ENCODE results near the gene CACUL1.
"Not testable (repeated sequence)": the region's sequence is repeated elsewhere in the genome, so short reads cannot be mapped to it uniquely, and the experiment has no call there.

CACUL1 gene

GRCh38 chr10:118783776-118784545, 29.2 kb upstream of the CACUL1 start:
- Histone ChIP-seq H3K27me3 (ENCODE audit: control insufficient read depth, insufficient read depth, low read length) (no peaks in the 10 kb centered on the region), H3K9me3 (ENCODE audit: control insufficient read depth, insufficient read depth, low read length) (no peaks in the 10 kb centered on the region), H3K4me1 (ENCODE audit: control insufficient read depth, insufficient read depth, low read length) (no peaks in the 10 kb centered on the region), H3K4me3 (ENCODE audit: low read depth, low read length) (no peak overlapping the region), H3K36me3 (ENCODE audit: control insufficient read depth, insufficient read depth, low read length) (no peaks in the 10 kb centered on the region), H3K9ac (ENCODE audit: low read depth, low read length) (no peak overlapping the region)

GRCh38 chr10:118782916-118783465, 28.2 kb upstream of the CACUL1 start:
- not testable (repeated sequence) for H3K9me3 ChIP-seq (ENCODE audit: control insufficient read depth, insufficient read depth, low read length)

GRCh38 chr10:118781541-118781940, 26.8 kb upstream of the CACUL1 start:
- no peak overlapping the region for H3K4me3 ChIP-seq (ENCODE audit: low read depth, low read length)
- H3K9me3 ChIP-seq (ENCODE audit: control insufficient read depth, insufficient read depth, low read length): no peaks in the 10 kb centered on the region
- H3K27me3 ChIP-seq (ENCODE audit: control insufficient read depth, insufficient read depth, low read length): no peaks in the 10 kb centered on the region
- no peak overlapping the region for H3K9ac ChIP-seq (ENCODE audit: low read depth, low read length)
- H3K36me3 ChIP-seq (ENCODE audit: control insufficient read depth, insufficient read depth, low read length): no peaks in the 10 kb centered on the region
- H3K4me1 ChIP-seq (ENCODE audit: control insufficient read depth, insufficient read depth, low read length): no peaks in the 10 kb centered on the region

More at GRCh38 chr10:118782916-118783465, 28.2 kb upstream of the CACUL1 start:
- H3K36me3 ChIP-seq (ENCODE audit: control insufficient read depth, insufficient read depth, low read length); H3K27me3 ChIP-seq (ENCODE audit: control insufficient read depth, insufficient read depth, low read length); H3K9ac ChIP-seq (ENCODE audit: low read depth, low read length); H3K4me1 ChIP-seq (ENCODE audit: control insufficient read depth, insufficient read depth, low read length); H3K4me3 ChIP-seq (ENCODE audit: low read depth, low read length): not testable (repeated sequence)

GRCh38 chr10:118778727-118779126, 24.0 kb upstream of the CACUL1 start:
- no peaks in the 10 kb centered on the region for H3K9me3 ChIP-seq (ENCODE audit: control insufficient read depth, insufficient read depth, low read length)
- no peaks in the 10 kb centered on the region for H3K4me1 ChIP-seq (ENCODE audit: control insufficient read depth, insufficient read depth, low read length)
- H3K36me3 ChIP-seq (ENCODE audit: control insufficient read depth, insufficient read depth, low read length): no peaks in the 10 kb centered on the region
- no peaks in the 10 kb centered on the region for H3K27me3 ChIP-seq (ENCODE audit: control insufficient read depth, insufficient read depth, low read length)
- no peak overlapping the region for H3K4me3 ChIP-seq (ENCODE audit: low read depth, low read length)
- H3K9ac ChIP-seq (ENCODE audit: low read depth, low read length): no peak overlapping the region

GRCh38 chr10:118776960-118777359, 22.2 kb upstream of the CACUL1 start:
- Histone ChIP-seq H3K27me3 (ENCODE audit: control insufficient read depth, insufficient read depth, low read length) (no peaks in the 10 kb centered on the region), H3K9ac (ENCODE audit: low read depth, low read length) (no peak overlapping the region), H3K4me1 (ENCODE audit: control insufficient read depth, insufficient read depth, low read length) (no peaks in the 10 kb centered on the region), H3K9me3 (ENCODE audit: control insufficient read depth, insufficient read depth, low read length) (no peaks in the 10 kb centered on the region), H3K4me3 (ENCODE audit: low read depth, low read length) (no peak overlapping the region), H3K36me3 (ENCODE audit: control insufficient read depth, insufficient read depth, low read length) (no peaks in the 10 kb centered on the region)

- Histone ChIP-seq H3K4me3 (ENCODE audit: low read depth, low read length) (no peak overlapping the region), H3K9me3 (ENCODE audit: control insufficient read depth, insufficient read depth, low read length) (no peaks in the 10 kb centered on the region), H3K4me1 (ENCODE audit: control insufficient read depth, insufficient read depth, low read length) (no peaks in the 10 kb centered on the region), H3K36me3 (ENCODE audit: control insufficient read depth, insufficient read depth, low read length) (no peaks in the 10 kb centered on the region), H3K9ac (ENCODE audit: low read depth, low read length) (no peak overlapping the region), H3K27me3 (ENCODE audit: control insufficient read depth, insufficient read depth, low read length) (no peaks in the 10 kb centered on the region)
Observed at GRCh38 chr10:118776033-118776432, 21.3 kb upstream of the CACUL1 start.

GRCh38 chr10:118775478-118775877, 20.7 kb upstream of the CACUL1 start:
- peaks cover under 1% of the 10 kb centered on the region for H3K9me3 ChIP-seq (ENCODE audit: control insufficient read depth, insufficient read depth, low read length)

GRCh38 chr10:118773041-118773440, 18.3 kb upstream of the CACUL1 start:
- Histone ChIP-seq H3K4me3 (ENCODE audit: low read depth, low read length) (no peak overlapping the region), H3K9me3 (ENCODE audit: control insufficient read depth, insufficient read depth, low read length) (peaks cover 3% of the 10 kb centered on the region), H3K36me3 (ENCODE audit: control insufficient read depth, insufficient read depth, low read length) (no peaks in the 10 kb centered on the region), H3K4me1 (ENCODE audit: control insufficient read depth, insufficient read depth, low read length) (no peaks in the 10 kb centered on the region), H3K27me3 (ENCODE audit: control insufficient read depth, insufficient read depth, low read length) (no peaks in the 10 kb centered on the region), H3K9ac (ENCODE audit: low read depth, low read length) (no peak overlapping the region)

More at GRCh38 chr10:118775478-118775877, 20.7 kb upstream of the CACUL1 start:
- Histone ChIP-seq H3K27me3 (ENCODE audit: control insufficient read depth, insufficient read depth, low read length) (no peaks in the 10 kb centered on the region), H3K4me3 (ENCODE audit: low read depth, low read length) (no peak overlapping the region), H3K36me3 (ENCODE audit: control insufficient read depth, insufficient read depth, low read length) (no peaks in the 10 kb centered on the region), H3K4me1 (ENCODE audit: control insufficient read depth, insufficient read depth, low read length) (no peaks in the 10 kb centered on the region), H3K9ac (ENCODE audit: low read depth, low read length) (no peak overlapping the region)

GRCh38 chr10:118771976-118772375, 17.2 kb upstream of the CACUL1 start:
- no peaks in the 10 kb centered on the region for H3K36me3 ChIP-seq (ENCODE audit: control insufficient read depth, insufficient read depth, low read length)
- no peak overlapping the region for H3K9ac ChIP-seq (ENCODE audit: low read depth, low read length)
- H3K27me3 ChIP-seq (ENCODE audit: control insufficient read depth, insufficient read depth, low read length): no peaks in the 10 kb centered on the region
- peaks cover 3% of the 10 kb centered on the region for H3K9me3 ChIP-seq (ENCODE audit: control insufficient read depth, insufficient read depth, low read length)
- H3K4me1 ChIP-seq (ENCODE audit: control insufficient read depth, insufficient read depth, low read length): no peaks in the 10 kb centered on the region
- H3K4me3 ChIP-seq (ENCODE audit: low read depth, low read length): no peak overlapping the region

- peaks cover 3% of the 10 kb centered on the region for H3K9me3 ChIP-seq (ENCODE audit: control insufficient read depth, insufficient read depth, low read length)
- no peak overlapping the region for H3K4me3 ChIP-seq (ENCODE audit: low read depth, low read length)
- H3K27me3 ChIP-seq (ENCODE audit: control insufficient read depth, insufficient read depth, low read length): no peaks in the 10 kb centered on the region
- no peaks in the 10 kb centered on the region for H3K4me1 ChIP-seq (ENCODE audit: control insufficient read depth, insufficient read depth, low read length)
- H3K9ac ChIP-seq (ENCODE audit: low read depth, low read length): no peak overlapping the region
- no peaks in the 10 kb centered on the region for H3K36me3 ChIP-seq (ENCODE audit: control insufficient read depth, insufficient read depth, low read length)
Observed at GRCh38 chr10:118769898-118770600, 15.3 kb upstream of the CACUL1 start.

GRCh38 chr10:118768041-118768919, 13.5 kb upstream of the CACUL1 start:
- Histone ChIP-seq H3K27me3 (ENCODE audit: control insufficient read depth, insufficient read depth, low read length) (peaks cover 7% of the 10 kb centered on the region), H3K36me3 (ENCODE audit: control insufficient read depth, insufficient read depth, low read length) (no peaks in the 10 kb centered on the region), H3K4me3 (ENCODE audit: low read depth, low read length) (no peak overlapping the region), H3K4me1 (ENCODE audit: control insufficient read depth, insufficient read depth, low read length) (no peaks in the 10 kb centered on the region), H3K9me3 (ENCODE audit: control insufficient read depth, insufficient read depth, low read length) (peaks cover 3% of the 10 kb centered on the region), H3K9ac (ENCODE audit: low read depth, low read length) (no peak overlapping the region)
